Dermis blood vessel endothelial cell (primary cell): Measurements from ENCODE around the gene ANKRD36B. TPM values are rescaled to one million over a fixed set of nuclear protein-coding genes. Genes with fewer than 3 reads are reported as not detected.
A peak's percentile ranks its signal among the peaks of the same experiment; 100 is the strongest.
"Not testable (repeated sequence)": the region's sequence is repeated elsewhere in the genome, so short reads cannot be mapped to it uniquely, and the experiment has no call there.

ENCODE experiments used
- DNase-seq: peaks from one replicate; pipeline ENCODE4 v3.0.0; 2010
- total RNA-seq: library from RNA; depleted of rRNA; stranded (reverse); fragments of >200 nt; gene quantifications from 2 replicates; pipeline ENCODE4 v1.2.3, GENCODE V29; 2014

Gene ANKRD36B
- total RNA-seq, 1 donor from 2014 or later = 67.0 TPM

GRCh38 chr2:97548536-97548935 lies 41.1 kb downstream of the ANKRD36B start:
- DNase-seq = peak; percentile 39

GRCh38 chr2:97546711-97547110 lies 43.0 kb downstream of the ANKRD36B start:
- DNase-seq = peak; percentile 60

- not testable (repeated sequence) for DNase-seq
These were observed 44.8 kb downstream of the ANKRD36B start for GRCh38 chr2:97544911-97545310.

DNA sequence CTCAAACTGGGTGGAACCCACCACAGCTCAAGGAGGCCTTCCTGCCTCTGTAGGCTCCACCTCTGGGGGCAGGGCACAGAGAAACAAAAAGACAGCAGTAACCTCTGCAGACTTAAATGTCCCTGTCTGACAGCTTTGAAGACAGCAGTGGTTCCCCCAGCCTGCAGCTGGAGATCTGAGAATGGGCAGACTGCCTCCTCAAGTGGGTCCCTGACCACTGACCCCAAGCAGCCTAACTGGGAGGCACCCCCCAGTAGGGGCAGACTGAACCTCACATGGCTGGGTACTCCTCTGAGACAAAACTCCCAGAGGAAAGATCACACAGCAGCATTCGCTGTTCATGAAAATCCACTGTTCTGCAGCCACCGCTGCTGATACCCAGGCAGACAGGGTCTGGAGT lies 63.8 kb downstream of the ANKRD36B start:
- not testable (repeated sequence) for DNase-seq

GRCh38 chr2:97523816-97524215 lies 65.9 kb downstream of the ANKRD36B start:
- DNase-seq = not testable (repeated sequence)

DNA sequence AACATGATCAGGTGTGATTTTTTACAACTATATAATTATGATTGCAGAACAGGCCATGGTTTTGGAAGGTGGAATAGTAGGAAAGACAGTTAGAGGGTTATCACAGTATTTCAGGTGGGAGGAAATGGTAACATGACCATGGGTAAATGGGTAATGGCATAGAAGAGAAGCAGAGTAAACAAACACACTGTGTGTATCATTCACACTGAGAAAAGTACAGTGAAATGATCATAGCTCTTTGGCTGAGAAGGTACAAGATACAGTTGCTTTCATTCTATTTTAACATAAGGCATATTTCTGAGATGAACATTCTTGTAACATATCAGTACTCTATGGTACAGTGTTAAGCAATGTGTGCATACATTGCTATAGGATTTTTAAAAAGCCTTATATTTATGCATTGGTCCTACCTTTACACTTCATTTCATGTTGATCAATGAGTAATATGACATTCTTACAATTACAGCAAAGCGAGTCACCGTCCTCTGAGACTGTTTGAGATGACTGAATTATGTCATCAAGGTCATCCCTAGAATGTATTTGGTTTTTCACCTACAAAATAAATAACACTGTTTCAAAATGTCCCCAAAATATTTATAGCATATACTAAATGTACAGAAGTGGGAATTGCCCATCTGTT lies 66.6 kb downstream of the ANKRD36B start:
- not testable (repeated sequence) for DNase-seq

- not testable (repeated sequence) for DNase-seq
These were observed 94.0 kb downstream of the ANKRD36B start for GRCh38 chr2:97495651-97496050.

DNA sequence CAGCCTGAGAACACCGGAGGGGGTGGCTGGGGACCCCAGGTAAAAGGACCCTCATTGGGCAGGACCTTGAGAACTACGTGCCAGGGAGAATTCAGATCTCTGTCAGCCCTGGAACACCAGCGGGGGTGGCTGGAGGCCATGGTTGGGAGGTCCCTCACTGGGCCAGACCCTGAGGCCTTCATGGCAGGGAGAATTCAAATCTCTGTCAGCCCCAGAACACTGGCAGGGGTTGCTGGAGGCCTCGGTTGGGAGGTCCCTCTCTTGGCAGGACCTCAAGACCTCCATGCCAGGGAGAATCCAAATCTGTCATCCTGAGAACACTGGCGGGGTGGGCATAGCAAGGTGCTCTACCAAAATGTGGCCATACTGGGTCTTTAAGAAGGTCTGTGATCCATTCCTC lies 99.5 kb downstream of the ANKRD36B start:
- peak; percentile 1 for DNase-seq

Other genes with a start within 250 kb of the ANKRD36B start
- gene COX5B, start 56.2 kb upstream of the ANKRD36B start, total RNA-seq = 148 and 337 TPM in 2 replicates
- 76.3 and 81.2 TPM in 2 replicates for gene ACTR1B, start 74.2 kb upstream of the ANKRD36B start, total RNA-seq
- gene C2orf92, start 79.8 kb upstream of the ANKRD36B start, total RNA-seq = 0.88 and 3.4 TPM in 2 replicates
- gene ZAP70, start 123.7 kb upstream of the ANKRD36B start, total RNA-seq = 0.09 TPM in 1 of 2 replicates, not detected in the other